ENCODE data around the gene PDZD2. TPM values are rescaled to one million over a fixed set of nuclear protein-coding genes. Genes with fewer than 3 reads are reported as not detected.

PDZD2 gene
- total RNA-seq, 1 donor from 2014 or later: 2.6 TPM

GRCh38 chr5:32088214-32088613 is 449.3 kb downstream of the PDZD2 start:
- Histone ChIP-seq H3K9ac (ENCODE audit: low read depth in 1 of 3, low read length in 3 of 3) (no peak overlapping the region), H3K4me3 (ENCODE audit: low read length in 3 of 3) (no peak overlapping the region), H3K4me1 (ENCODE audit: control insufficient read depth in 3 of 3, insufficient read depth in 3 of 3, low read length in 3 of 3) (peaks cover 0 to 4% (median 3%) of the 10 kb centered on the region in 3 donors), H3K36me3 (ENCODE audit: control insufficient read depth in 3 of 3, insufficient read depth in 3 of 3, low read length in 3 of 3) (peaks cover 0 to 5% (median 4%) of the 10 kb centered on the region in 3 donors), H3K27me3 (ENCODE audit: control insufficient read depth in 3 of 3, insufficient read depth in 3 of 3, low read length in 3 of 3) (no peaks in the 10 kb centered on the region), H3K27ac (ENCODE audit: low read depth, low read length) (no peak overlapping the region), H3K9me3 (ENCODE audit: control insufficient read depth in 3 of 3, low read length in 3 of 3) (no peaks in the 10 kb centered on the region)

GRCh38 chr5:32089146-32090000 is 450.4 kb downstream of the PDZD2 start:
- H3K4me3 ChIP-seq (ENCODE audit: low read length in 3 of 3): no peak overlapping the region
- H3K4me1 ChIP-seq (ENCODE audit: control insufficient read depth in 3 of 3, insufficient read depth in 3 of 3, low read length in 3 of 3): peaks cover 0 to 4% (median 3%) of the 10 kb centered on the region in 3 donors
- no peaks in the 10 kb centered on the region for H3K9me3 ChIP-seq (ENCODE audit: control insufficient read depth in 3 of 3, low read length in 3 of 3)
- no peak overlapping the region for H3K27ac ChIP-seq (ENCODE audit: low read depth, low read length)
- H3K36me3 ChIP-seq (ENCODE audit: control insufficient read depth in 3 of 3, insufficient read depth in 3 of 3, low read length in 3 of 3): peaks cover 0 to 5% (median 5%) of the 10 kb centered on the region in 3 donors
- H3K9ac ChIP-seq (ENCODE audit: low read depth in 1 of 3, low read length in 3 of 3): no peak overlapping the region
- H3K27me3 ChIP-seq (ENCODE audit: control insufficient read depth in 3 of 3, insufficient read depth in 3 of 3, low read length in 3 of 3): no peaks in the 10 kb centered on the region

GRCh38 chr5:32090026-32090754 is 451.3 kb downstream of the PDZD2 start:
- Histone ChIP-seq H3K4me3 (ENCODE audit: low read length in 3 of 3) (no peak overlapping the region), H3K9ac (ENCODE audit: low read depth in 1 of 3, low read length in 3 of 3) (no peak overlapping the region), H3K27me3 (ENCODE audit: control insufficient read depth in 3 of 3, insufficient read depth in 3 of 3, low read length in 3 of 3) (no peaks in the 10 kb centered on the region), H3K9me3 (ENCODE audit: control insufficient read depth in 3 of 3, low read length in 3 of 3) (no peaks in the 10 kb centered on the region), H3K4me1 (ENCODE audit: control insufficient read depth in 3 of 3, insufficient read depth in 3 of 3, low read length in 3 of 3) (peaks cover 3 to 10% (median 4%) of the 10 kb centered on the region in 3 donors), H3K36me3 (ENCODE audit: control insufficient read depth in 3 of 3, insufficient read depth in 3 of 3, low read length in 3 of 3) (peaks cover 0 to 5% (median 5%) of the 10 kb centered on the region in 3 donors), H3K27ac (ENCODE audit: low read depth, low read length) (no peak overlapping the region)

- Histone ChIP-seq H3K4me1 (ENCODE audit: control insufficient read depth in 3 of 3, insufficient read depth in 3 of 3, low read length in 3 of 3) (peaks cover 6 to 14% (median 7%) of the 10 kb centered on the region in 3 donors), H3K27me3 (ENCODE audit: control insufficient read depth in 3 of 3, insufficient read depth in 3 of 3, low read length in 3 of 3) (no peaks in the 10 kb centered on the region), H3K36me3 (ENCODE audit: control insufficient read depth in 3 of 3, insufficient read depth in 3 of 3, low read length in 3 of 3) (peaks cover 0 to 5% (median 5%) of the 10 kb centered on the region in 3 donors), H3K9ac (ENCODE audit: low read depth in 1 of 3, low read length in 3 of 3) (no peak overlapping the region), H3K4me3 (ENCODE audit: low read length in 3 of 3) (no peak overlapping the region), H3K27ac (ENCODE audit: low read depth, low read length) (no peak overlapping the region), H3K9me3 (ENCODE audit: control insufficient read depth in 3 of 3, low read length in 3 of 3) (no peaks in the 10 kb centered on the region)
Observed at GRCh38 chr5:32090755-32091128, 451.8 kb downstream of the PDZD2 start.

- no peak overlapping the region for H3K27ac ChIP-seq (ENCODE audit: low read depth, low read length)
- no peak overlapping the region for H3K4me3 ChIP-seq (ENCODE audit: low read length in 3 of 3)
- no peaks in the 10 kb centered on the region for H3K9me3 ChIP-seq (ENCODE audit: control insufficient read depth in 3 of 3, low read length in 3 of 3)
- no peaks in the 10 kb centered on the region for H3K27me3 ChIP-seq (ENCODE audit: control insufficient read depth in 3 of 3, insufficient read depth in 3 of 3, low read length in 3 of 3)
- H3K9ac ChIP-seq (ENCODE audit: low read depth in 1 of 3, low read length in 3 of 3): no peak overlapping the region
- peaks cover 6 to 14% (median 7%) of the 10 kb centered on the region in 3 donors for H3K4me1 ChIP-seq (ENCODE audit: control insufficient read depth in 3 of 3, insufficient read depth in 3 of 3, low read length in 3 of 3)
- peaks cover 0 to 2% (median 2%) of the 10 kb centered on the region in 3 donors for H3K36me3 ChIP-seq (ENCODE audit: control insufficient read depth in 3 of 3, insufficient read depth in 3 of 3, low read length in 3 of 3)
Observed at GRCh38 chr5:32092938-32093812, 454.2 kb downstream of the PDZD2 start.

GRCh38 chr5:32094691-32095090 is 455.8 kb downstream of the PDZD2 start:
- Histone ChIP-seq H3K4me1 (ENCODE audit: control insufficient read depth in 3 of 3, insufficient read depth in 3 of 3, low read length in 3 of 3) (peaks cover 6 to 14% (median 7%) of the 10 kb centered on the region in 3 donors), H3K9me3 (ENCODE audit: control insufficient read depth in 3 of 3, low read length in 3 of 3) (no peaks in the 10 kb centered on the region), H3K27ac (ENCODE audit: low read depth, low read length) (no peak overlapping the region), H3K27me3 (ENCODE audit: control insufficient read depth in 3 of 3, insufficient read depth in 3 of 3, low read length in 3 of 3) (no peaks in the 10 kb centered on the region), H3K4me3 (ENCODE audit: low read length in 3 of 3) (no peak overlapping the region), H3K9ac (ENCODE audit: low read depth in 1 of 3, low read length in 3 of 3) (no peak overlapping the region), H3K36me3 (ENCODE audit: control insufficient read depth in 3 of 3, insufficient read depth in 3 of 3, low read length in 3 of 3) (peaks cover 2% of the 10 kb centered on the region in 3 donors)

- H3K36me3 ChIP-seq (ENCODE audit: control insufficient read depth in 3 of 3, insufficient read depth in 3 of 3, low read length in 3 of 3): peaks cover 3 to 7% (median 4%) of the 10 kb centered on the region in 3 donors
- no peaks in the 10 kb centered on the region for H3K27me3 ChIP-seq (ENCODE audit: control insufficient read depth in 3 of 3, insufficient read depth in 3 of 3, low read length in 3 of 3)
- no peak overlapping the region for H3K4me3 ChIP-seq (ENCODE audit: low read length in 3 of 3)
- no peak overlapping the region for H3K9ac ChIP-seq (ENCODE audit: low read depth in 1 of 3, low read length in 3 of 3)
- peaks cover 7 to 14% (median 7%) of the 10 kb centered on the region in 3 donors for H3K4me1 ChIP-seq (ENCODE audit: control insufficient read depth in 3 of 3, insufficient read depth in 3 of 3, low read length in 3 of 3)
- H3K9me3 ChIP-seq (ENCODE audit: control insufficient read depth in 3 of 3, low read length in 3 of 3): no peaks in the 10 kb centered on the region
- no peak overlapping the region for H3K27ac ChIP-seq (ENCODE audit: low read depth, low read length)
Observed at GRCh38 chr5:32095261-32095671, 456.3 kb downstream of the PDZD2 start.

- no peaks in the 10 kb centered on the region for H3K27me3 ChIP-seq (ENCODE audit: control insufficient read depth in 3 of 3, insufficient read depth in 3 of 3, low read length in 3 of 3)
- no peak overlapping the region for H3K27ac ChIP-seq (ENCODE audit: low read depth, low read length)
- peaks cover 13 to 18% (median 17%) of the 10 kb centered on the region in 3 donors for H3K36me3 ChIP-seq (ENCODE audit: control insufficient read depth in 3 of 3, insufficient read depth in 3 of 3, low read length in 3 of 3)
- no peak overlapping the region for H3K4me3 ChIP-seq (ENCODE audit: low read length in 3 of 3)
- no peaks in the 10 kb centered on the region for H3K9me3 ChIP-seq (ENCODE audit: control insufficient read depth in 3 of 3, low read length in 3 of 3)
- peaks cover 7 to 14% (median 10%) of the 10 kb centered on the region in 3 donors for H3K4me1 ChIP-seq (ENCODE audit: control insufficient read depth in 3 of 3, insufficient read depth in 3 of 3, low read length in 3 of 3)
- H3K9ac ChIP-seq (ENCODE audit: low read depth in 1 of 3, low read length in 3 of 3): no peak overlapping the region
Observed at GRCh38 chr5:32096891-32097595, 458.1 kb downstream of the PDZD2 start.

GRCh38 chr5:32098291-32098690 is 459.4 kb downstream of the PDZD2 start:
- H3K4me3 ChIP-seq (ENCODE audit: low read length in 3 of 3): no peak overlapping the region
- H3K27me3 ChIP-seq (ENCODE audit: control insufficient read depth in 3 of 3, insufficient read depth in 3 of 3, low read length in 3 of 3): no peaks in the 10 kb centered on the region
- H3K4me1 ChIP-seq (ENCODE audit: control insufficient read depth in 3 of 3, insufficient read depth in 3 of 3, low read length in 3 of 3): peaks cover 7 to 10% (median 7%) of the 10 kb centered on the region in 3 donors
- H3K9ac ChIP-seq (ENCODE audit: low read depth in 1 of 3, low read length in 3 of 3): no peak overlapping the region
- no peaks in the 10 kb centered on the region for H3K9me3 ChIP-seq (ENCODE audit: control insufficient read depth in 3 of 3, low read length in 3 of 3)
- H3K36me3 ChIP-seq (ENCODE audit: control insufficient read depth in 3 of 3, insufficient read depth in 3 of 3, low read length in 3 of 3): peaks cover 18 to 24% (median 23%) of the 10 kb centered on the region in 3 donors
- no peak overlapping the region for H3K27ac ChIP-seq (ENCODE audit: low read depth, low read length)

Measured in skeletal muscle tissue (tissue), 4 donors.